Kidney (tissue), 14 donors: Measurements from ENCODE around the gene CCDC127. TPM values are rescaled to one million over a fixed set of nuclear protein-coding genes. Genes with fewer than 3 reads are reported as not detected.
"Not testable (repeated sequence)": the region's sequence is repeated elsewhere in the genome, so short reads cannot be mapped to it uniquely, and the experiment has no call there.

Experiments used
- DNase-seq, 5 donors: peaks; one replicate each; pipeline ENCODE4 v3.0.0-alpha.2; 2013 to 2020
- FAIRE-seq: peaks from 2 replicates; lab custom pipeline; 2012; peaks lifted over from hg19 to GRCh38; lab: Jason Lieb, UNC
- H3K27ac ChIP-seq, 2 donors: one replicate each; pipeline ENCODE4 v1.7.0; 2013; ENCODE audit warnings: low read depth in 2 of 2, low read length in 2 of 2, inconsistent platforms in 1 of 2
- H3K27me3 ChIP-seq: one replicate; pipeline ENCODE4 v1.7.1; 2013; ENCODE audit warnings: low read length, inconsistent platforms; ENCODE audit not compliant: control insufficient read depth, insufficient read depth
- H3K36me3 ChIP-seq, 3 donors: one replicate each; pipeline versions ENCODE4 v1.7.0 to v1.7.1; 2013; ENCODE audit warnings: low read length in 3 of 3, control low read depth in 1 of 3, inconsistent platforms in 1 of 3; ENCODE audit not compliant: insufficient read depth in 3 of 3, control insufficient read depth in 2 of 3
- H3K4me1 ChIP-seq, 3 donors: one replicate each; pipeline versions ENCODE4 v1.7.0 to v1.7.1; 2013; ENCODE audit warnings: low read length in 3 of 3, inconsistent platforms in 1 of 3, low read depth in 1 of 3; ENCODE audit not compliant: control insufficient read depth in 2 of 3, insufficient read depth in 2 of 3
- H3K4me3 ChIP-seq, 3 donors: one replicate each; pipeline versions ENCODE4 v1.7.0 to v1.8.1; 2013; ENCODE audit warnings: low read length in 3 of 3, control low read depth in 1 of 3, inconsistent platforms in 1 of 3
- H3K9ac ChIP-seq, 3 donors: one replicate each; pipeline versions ENCODE4 v1.7.0 to v1.7.1; 2013; ENCODE audit warnings: low read length in 3 of 3, control low read depth in 1 of 3, inconsistent platforms in 1 of 3
- H3K9me3 ChIP-seq, 3 donors: one replicate each; pipeline versions ENCODE4 v1.7.0 to v1.7.1; 2013; ENCODE audit warnings: low read length in 3 of 3, control low read depth in 1 of 3, inconsistent platforms in 1 of 3; ENCODE audit not compliant: control insufficient read depth in 2 of 3, insufficient read depth in 1 of 3
- intact Hi-C: fragments of 100-400 bp; cut with DNase I; formaldehyde crosslinking; loops from one replicate; pipeline ENCODE4 v1.11.1; 2022
- polyA plus RNA-seq: library from polyadenylated mRNA; stranded (reverse); fragments of 350-450 nt; fragmentation: Illumina TruSeq; extraction: RNeasy Lipid Tissue Mini Kit (QIAGEN cat#74804); gene quantifications from one replicate; pipeline ENCODE4 v1.2.3, GENCODE V29; 2014; ENCODE audit warnings: low read depth, low replicate concordance; ENCODE audit not compliant: insufficient read depth
- total RNA-seq: library from RNA; stranded (reverse); fragmentation: NEBNext Ultra II Directional; extraction: Animal tissue kit (Norgen Biotek cat#: 25700); gene quantifications from one replicate; pipeline ENCODE4 v1.2.1, GENCODE V29; 2021
- TF ChIP-seq, protein P1 (sequence below): IDR thresholded peaks from 3 replicates; pipeline ENCODE4 v1.5.1; 2012; ENCODE audit warnings: mild to moderate bottlenecking, moderate library complexity, borderline replicate concordance; ENCODE audit not compliant: insufficient read depth; ENCODE audit errors: extremely low read depth
- donor health status: control.
- donor health status: control.
- donor health status: control.
- donor health status: control.
- donor health status: control.
- donor health status: DM: yes; HTN: yes; CAD: no.
- donor health status: Normal renal cell carcinoma (clear cell type).

The CCDC127 gene
- total and polyA plus RNA-seq, 2 donors from 2014 or later, result 3.2 to 5.9 TPM

DNA sequence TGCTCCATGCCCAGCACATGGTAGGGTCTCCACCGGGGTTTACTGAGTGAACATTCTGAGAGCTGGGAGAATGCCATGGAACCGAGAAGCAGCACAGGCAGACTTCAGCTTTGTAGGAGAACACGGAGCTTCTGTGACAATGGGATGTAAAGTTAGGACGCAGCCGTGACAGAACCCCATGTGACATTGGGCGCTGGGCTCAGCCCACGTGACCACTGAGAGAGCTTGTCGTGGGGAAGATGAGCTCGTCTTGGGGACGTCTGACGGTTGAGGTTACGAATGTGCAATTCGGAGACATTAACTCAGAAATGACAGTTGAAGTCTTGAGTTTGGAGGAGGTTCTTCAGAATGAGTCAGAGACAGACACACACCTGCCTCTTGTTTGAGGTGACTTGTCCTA, 13.7 kb upstream of the CCDC127 start:
- FAIRE-seq (no peak), DNase-seq (no peak)
- no peak overlapping the region for H3K9ac ChIP-seq
- no peaks in the 10 kb centered on the region for H3K27me3 ChIP-seq
- intact Hi-C loops, result no loop called here
- peaks cover 14 to 44% (median 37%) of the 10 kb centered on the region in 3 donors for H3K36me3 ChIP-seq
- H3K9me3 ChIP-seq, result no peaks in the 10 kb centered on the region
- no peak overlapping the region for H3K27ac ChIP-seq
- H3K4me3 ChIP-seq, result no peak overlapping the region
- no peaks in the 10 kb centered on the region for H3K4me1 ChIP-seq
- TF ChIP-seq, protein P1, sequence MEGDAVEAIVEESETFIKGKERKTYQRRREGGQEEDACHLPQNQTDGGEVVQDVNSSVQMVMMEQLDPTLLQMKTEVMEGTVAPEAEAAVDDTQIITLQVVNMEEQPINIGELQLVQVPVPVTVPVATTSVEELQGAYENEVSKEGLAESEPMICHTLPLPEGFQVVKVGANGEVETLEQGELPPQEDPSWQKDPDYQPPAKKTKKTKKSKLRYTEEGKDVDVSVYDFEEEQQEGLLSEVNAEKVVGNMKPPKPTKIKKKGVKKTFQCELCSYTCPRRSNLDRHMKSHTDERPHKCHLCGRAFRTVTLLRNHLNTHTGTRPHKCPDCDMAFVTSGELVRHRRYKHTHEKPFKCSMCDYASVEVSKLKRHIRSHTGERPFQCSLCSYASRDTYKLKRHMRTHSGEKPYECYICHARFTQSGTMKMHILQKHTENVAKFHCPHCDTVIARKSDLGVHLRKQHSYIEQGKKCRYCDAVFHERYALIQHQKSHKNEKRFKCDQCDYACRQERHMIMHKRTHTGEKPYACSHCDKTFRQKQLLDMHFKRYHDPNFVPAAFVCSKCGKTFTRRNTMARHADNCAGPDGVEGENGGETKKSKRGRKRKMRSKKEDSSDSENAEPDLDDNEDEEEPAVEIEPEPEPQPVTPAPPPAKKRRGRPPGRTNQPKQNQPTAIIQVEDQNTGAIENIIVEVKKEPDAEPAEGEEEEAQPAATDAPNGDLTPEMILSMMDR, result no peak

DNA sequence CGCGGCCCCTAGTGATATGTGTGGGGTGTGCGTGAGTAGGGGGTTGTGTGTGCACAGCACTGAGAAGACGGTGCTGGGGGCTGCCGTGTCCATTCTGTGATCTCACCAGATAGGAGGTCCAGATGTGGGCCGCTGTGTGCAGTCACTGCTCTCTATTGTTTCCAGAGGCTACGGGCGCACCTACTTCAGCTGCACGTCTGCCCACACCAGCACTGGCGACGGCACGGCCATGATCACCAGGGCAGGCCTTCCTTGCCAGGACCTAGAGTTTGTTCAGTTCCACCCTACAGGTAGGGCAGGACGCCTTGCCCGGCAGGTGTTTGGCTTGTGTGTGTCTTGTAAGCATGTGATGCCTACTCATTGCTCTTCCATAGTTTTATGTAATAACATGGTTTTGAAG, 12.8 kb upstream of the CCDC127 start:
- DNase-seq, result no peak
- intact Hi-C loops, result no loop called here
- Histone ChIP-seq H3K27me3 (no peaks in the 10 kb centered on the region), H3K4me3 (no peak overlapping the region), H3K9ac (no peak overlapping the region), H3K4me1 (no peaks in the 10 kb centered on the region), H3K9me3 (no peaks in the 10 kb centered on the region), H3K27ac (no peak overlapping the region), H3K36me3 (peaks cover 16 to 50% (median 40%) of the 10 kb centered on the region in 3 donors)
- TF ChIP-seq, protein P1, result no peak
- no peak for FAIRE-seq

DNA sequence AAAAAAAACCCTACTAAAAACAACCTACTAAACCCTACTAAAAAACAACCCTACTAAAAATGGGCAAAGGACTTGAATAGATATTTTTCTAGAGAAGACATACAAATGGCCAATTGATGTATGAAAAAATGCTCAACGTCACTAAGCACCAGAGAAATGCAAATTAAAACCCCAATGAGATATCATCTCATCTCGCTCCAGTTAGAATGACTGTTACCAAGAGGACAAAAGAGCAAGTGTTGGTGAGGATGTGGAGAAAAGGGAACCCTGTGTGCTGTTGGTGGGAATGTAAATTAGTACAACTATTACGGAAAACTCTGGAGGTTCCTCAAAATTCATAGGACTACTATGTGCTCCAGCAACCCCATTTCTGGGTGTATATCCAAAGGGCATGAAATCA, 10.9 kb upstream of the CCDC127 start:
- no peak overlapping the region for H3K27ac ChIP-seq
- no peaks in the 10 kb centered on the region for H3K9me3 ChIP-seq
- FAIRE-seq (no peak), DNase-seq (no peak)
- no peak overlapping the region for H3K9ac ChIP-seq
- no peak overlapping the region for H3K4me3 ChIP-seq
- H3K36me3 ChIP-seq, result peaks cover 16 to 54% (median 36%) of the 10 kb centered on the region in 3 donors
- intact Hi-C loops, result no loop called here
- TF ChIP-seq, protein P1, result no peak
- no peaks in the 10 kb centered on the region for H3K4me1 ChIP-seq
- no peaks in the 10 kb centered on the region for H3K27me3 ChIP-seq

DNA sequence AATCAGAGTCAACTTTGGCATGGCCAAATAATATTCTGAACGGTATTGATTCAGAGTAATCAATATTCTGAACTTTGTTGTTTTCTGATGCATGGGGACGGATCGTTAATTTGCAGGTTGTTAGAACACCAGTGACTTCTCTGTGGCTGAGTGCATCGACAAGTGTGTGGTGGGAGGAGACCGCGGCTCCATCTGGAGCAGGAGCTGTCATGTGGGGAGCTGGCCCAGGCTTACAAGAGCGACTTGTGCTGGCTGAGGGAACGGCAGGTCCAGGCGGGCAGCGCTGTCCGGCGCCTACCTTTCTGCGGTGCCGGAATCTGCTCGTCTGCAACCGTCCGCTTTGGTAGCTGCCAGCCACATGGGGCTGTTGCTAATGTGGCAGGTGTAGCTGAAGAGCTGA, 9.4 kb upstream of the CCDC127 start:
- H3K9ac ChIP-seq, DNase-seq, intact Hi-C loops, FAIRE-seq, H3K4me3 ChIP-seq, H3K9me3 ChIP-seq, H3K27me3 ChIP-seq, H3K4me1 ChIP-seq, H3K27ac ChIP-seq: not testable (repeated sequence)
- H3K36me3 ChIP-seq, result peaks cover 16 to 55% (median 31%) of the 10 kb centered on the region in 3 donors
